ENCODE measurements around the gene GPX2. TPM values are rescaled to one million over a fixed set of nuclear protein-coding genes. Genes with fewer than 3 reads are reported as not detected.

Gene GPX2
- total and polyA plus RNA-seq, 2 of the 4 experiments (the other 2 are of a cell fraction) = not detected

DNA sequence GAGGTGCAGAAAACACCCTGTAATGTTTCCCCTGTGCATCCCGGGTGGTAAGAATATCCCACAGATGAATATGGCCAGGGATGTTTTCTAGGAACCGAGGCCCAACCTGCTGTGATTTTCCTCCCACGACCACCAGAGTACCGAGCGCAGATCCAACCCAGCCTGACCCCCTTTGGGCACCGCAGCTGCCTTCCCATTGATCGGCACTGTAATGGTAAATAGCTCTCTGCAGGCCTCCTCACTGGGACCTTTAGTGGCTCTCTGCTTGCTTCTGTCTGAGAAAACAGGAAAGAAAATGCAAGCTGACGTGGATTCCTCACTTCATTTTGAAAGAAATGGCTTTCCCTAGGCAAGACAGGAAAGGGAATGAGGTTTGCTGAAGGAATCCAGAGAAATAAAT is 32.0 kb upstream of the GPX2 start:
- Histone ChIP-seq H3K9me1 (ENCODE audit: insufficient read depth, low read length) (no peaks in the 10 kb centered on the region), H3K4me1 (ENCODE audit: control insufficient read depth, insufficient read depth, low read length) (peaks cover 8% of the 10 kb centered on the region), H3K4me2 (ENCODE audit: low read depth, low read length) (no peak overlapping the region), H2BK15ac (ENCODE audit: low read depth, low read length) (no peak overlapping the region), H3K36me3 (ENCODE audit: control insufficient read depth, insufficient read depth, low read length) (no peaks in the 10 kb centered on the region), H3K56ac (ENCODE audit: extremely low read depth, insufficient read depth, low read length) (no peak overlapping the region), H3K18ac (ENCODE audit: low read depth, low read length) (no peak overlapping the region), H2BK5ac (ENCODE audit: low read depth, low read length, poor library complexity, severe bottlenecking) (no peak overlapping the region), H3K27ac (ENCODE audit: insufficient read depth, low read length) (no peak overlapping the region), H3K9ac (ENCODE audit: low read depth, low read length) (no peak overlapping the region), H2AK5ac (ENCODE audit: low read depth, low read length) (no peak overlapping the region), H2AK9ac (replicated peaks; ENCODE audit: low read depth, low read length, poor library complexity) (no peak overlapping the region), H4K8ac (ENCODE audit: low read depth in 2 of 2, low read length in 2 of 2) (no peak overlapping the region), H3K23ac (ENCODE audit: low read depth, low read length) (no peak overlapping the region), H4K20me1 (ENCODE audit: insufficient read depth, low read length) (no peaks in the 10 kb centered on the region), H2BK120ac (ENCODE audit: low read depth, low read length) (no peak overlapping the region), H3K9me3 (ENCODE audit: control insufficient read depth, insufficient read depth, low read length) (no peaks in the 10 kb centered on the region), H3K4me3 (ENCODE audit: insufficient read depth, low read depth, low read length) (no peak overlapping the region), H3K4ac (ENCODE audit: low read depth, low read length) (no peak overlapping the region), H4K5ac (ENCODE audit: low read depth, low read length) (no peak overlapping the region), H3K27me3 (ENCODE audit: control insufficient read depth, insufficient read depth, low read length) (peaks cover 11% of the 10 kb centered on the region; the same call in 1 of the 2 replicates), H3K14ac (replicated peaks; ENCODE audit: low read depth, low read length) (no peak overlapping the region), H2AFZ (replicated peaks; ENCODE audit: low read length, poor library complexity) (no peak overlapping the region), H4K91ac (ENCODE audit: insufficient read depth, low read depth, low read length) (no peak overlapping the region), H2BK20ac (ENCODE audit: low read depth, low read length) (no peak overlapping the region), H3K79me1 (ENCODE audit: low read depth in 1 of 2, low read length in 2 of 2) (no peaks in the 10 kb centered on the region; a peak in 2 of 4 replicates)
- ChIA-PET POLR2A (ENCODE audit: unreplicated experiment) (no interaction called here), CTCF (interaction anchor here (1.3 kb wide), 1 partner anchor 45 kb away, joined by 5 read pairs; no protein-coding TSS in a partner anchor)
- dilution Hi-C loops (cut with HindIII; ENCODE audit: low sequenced_read_pairs, unreplicated experiment) = no loop called here
- WGBS, 2 experiments (ENCODE audit: extremely low coverage in 2 of 2, insufficient read length in 1 of 2) = no CpG with 5 or more reads among the region's 8 CpGs
- TF ChIP-seq RFX5 (IDR thresholded peaks at IDR 0.05; ENCODE audit: low read depth, low read length) = no peak
- TF ChIP-seq CEBPB (IDR thresholded peaks at IDR 0.05; ENCODE audit: low read depth, low read length) = no peak
- no peak for TF ChIP-seq BHLHE40 (IDR thresholded peaks at IDR 0.05; ENCODE audit: low read depth, low read length)
- TF ChIP-seq POLR2A (IDR thresholded peaks at IDR 0.05; ENCODE audit: low read depth, low read length) = no peak
- TF ChIP-seq NFE2L2 (IDR thresholded peaks at IDR 0.05; ENCODE audit: low read depth, low read length) = no peak
- TF ChIP-seq CHD1 (IDR thresholded peaks at IDR 0.05; ENCODE audit: low read depth, low read length) = no peak
- TF ChIP-seq RCOR1 (IDR thresholded peaks at IDR 0.05; ENCODE audit: insufficient replicate concordance, low read length) = no peak
- no peak for TF ChIP-seq FOS (IDR thresholded peaks at IDR 0.05; ENCODE audit: low read depth, low read length)
- TF ChIP-seq, protein P1, sequence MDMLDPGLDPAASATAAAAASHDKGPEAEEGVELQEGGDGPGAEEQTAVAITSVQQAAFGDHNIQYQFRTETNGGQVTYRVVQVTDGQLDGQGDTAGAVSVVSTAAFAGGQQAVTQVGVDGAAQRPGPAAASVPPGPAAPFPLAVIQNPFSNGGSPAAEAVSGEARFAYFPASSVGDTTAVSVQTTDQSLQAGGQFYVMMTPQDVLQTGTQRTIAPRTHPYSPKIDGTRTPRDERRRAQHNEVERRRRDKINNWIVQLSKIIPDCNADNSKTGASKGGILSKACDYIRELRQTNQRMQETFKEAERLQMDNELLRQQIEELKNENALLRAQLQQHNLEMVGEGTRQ (IDR thresholded peaks at IDR 0.05; ENCODE audit: low read depth, low read length) = no peak
- TF ChIP-seq MAZ (IDR thresholded peaks at IDR 0.05; ENCODE audit: borderline replicate concordance, low read depth, low read length) = no peak
- TF ChIP-seq, protein P2, sequence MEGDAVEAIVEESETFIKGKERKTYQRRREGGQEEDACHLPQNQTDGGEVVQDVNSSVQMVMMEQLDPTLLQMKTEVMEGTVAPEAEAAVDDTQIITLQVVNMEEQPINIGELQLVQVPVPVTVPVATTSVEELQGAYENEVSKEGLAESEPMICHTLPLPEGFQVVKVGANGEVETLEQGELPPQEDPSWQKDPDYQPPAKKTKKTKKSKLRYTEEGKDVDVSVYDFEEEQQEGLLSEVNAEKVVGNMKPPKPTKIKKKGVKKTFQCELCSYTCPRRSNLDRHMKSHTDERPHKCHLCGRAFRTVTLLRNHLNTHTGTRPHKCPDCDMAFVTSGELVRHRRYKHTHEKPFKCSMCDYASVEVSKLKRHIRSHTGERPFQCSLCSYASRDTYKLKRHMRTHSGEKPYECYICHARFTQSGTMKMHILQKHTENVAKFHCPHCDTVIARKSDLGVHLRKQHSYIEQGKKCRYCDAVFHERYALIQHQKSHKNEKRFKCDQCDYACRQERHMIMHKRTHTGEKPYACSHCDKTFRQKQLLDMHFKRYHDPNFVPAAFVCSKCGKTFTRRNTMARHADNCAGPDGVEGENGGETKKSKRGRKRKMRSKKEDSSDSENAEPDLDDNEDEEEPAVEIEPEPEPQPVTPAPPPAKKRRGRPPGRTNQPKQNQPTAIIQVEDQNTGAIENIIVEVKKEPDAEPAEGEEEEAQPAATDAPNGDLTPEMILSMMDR (conservative IDR thresholded peaks at IDR 0.05; ENCODE audit: low read depth, low read length) = no peak
- no peak for TF ChIP-seq MXI1 (IDR thresholded peaks at IDR 0.05; ENCODE audit: borderline replicate concordance, low read depth, low read length)
- TF ChIP-seq, protein P3, sequence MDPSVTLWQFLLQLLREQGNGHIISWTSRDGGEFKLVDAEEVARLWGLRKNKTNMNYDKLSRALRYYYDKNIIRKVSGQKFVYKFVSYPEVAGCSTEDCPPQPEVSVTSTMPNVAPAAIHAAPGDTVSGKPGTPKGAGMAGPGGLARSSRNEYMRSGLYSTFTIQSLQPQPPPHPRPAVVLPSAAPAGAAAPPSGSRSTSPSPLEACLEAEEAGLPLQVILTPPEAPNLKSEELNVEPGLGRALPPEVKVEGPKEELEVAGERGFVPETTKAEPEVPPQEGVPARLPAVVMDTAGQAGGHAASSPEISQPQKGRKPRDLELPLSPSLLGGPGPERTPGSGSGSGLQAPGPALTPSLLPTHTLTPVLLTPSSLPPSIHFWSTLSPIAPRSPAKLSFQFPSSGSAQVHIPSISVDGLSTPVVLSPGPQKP (IDR thresholded peaks at IDR 0.05; ENCODE audit: borderline replicate concordance, low read depth, low read length) = no peak
- TF ChIP-seq RAD21 (IDR thresholded peaks at IDR 0.05; ENCODE audit: low read length) = no peak
- no peak for TF ChIP-seq SMC3 (IDR thresholded peaks at IDR 0.05; ENCODE audit: low read depth, low read length)
- no peak for TF ChIP-seq MAFK (IDR thresholded peaks at IDR 0.05; ENCODE audit: low read depth, low read length)
- DNase-seq (no peak), ATAC-seq (ENCODE audit: low read depth) (no peak)
- no TSS peak for BruUV-seq (replicated peaks)
- intact Hi-C loops (cut with micrococcal nuclease) = no loop called here
- in situ Hi-C loops (cut with MboI; ENCODE audit: low sequenced_read_pairs) = no loop called here
